Pancreas (tissue), 8 donors: ENCODE measurements around the gene OTUD3. TPM values are rescaled to one million over a fixed set of nuclear protein-coding genes. Genes with fewer than 3 reads are reported as not detected.

Experiments
- polyA plus RNA-seq, 2 donors: library from polyadenylated mRNA; stranded (reverse); fragments of 200-250 nt; gene quantifications; one replicate each; pipeline ENCODE4 v1.2.3, GENCODE V29; 2013
- total RNA-seq, 6 donors: library from RNA; stranded (reverse); fragmentation: NEBNext Ultra II Directional in 4 of 6; extraction: Animal tissue kit (Norgen Biotek cat#: 25700) in 4 of 6; gene quantifications; one replicate each; pipeline versions ENCODE4 v1.2.1 to v1.2.4, GENCODE V29; 2021 to 2023
- donor health status: healthy with polysubstance abuse.
- donor health status: DM: no; HTN: no; CAD: no; lungs with moderate emphysema.
- donor health status: DM: no; HTN: no; CAD: no.
- donor health status: Bipolar disorder and iron deficiency.
- donor health status: DM: yes; HTN: yes; CAD: no.
- donor health status: DM: no; HTN: no; CAD: no.
- donor health status: DM: no; HTN: no; CAD: no.
- donor health status: DM: yes; HTN: yes; CAD: no.

The OTUD3 gene
- total and polyA plus RNA-seq, 8 donors, result 2.0 to 4.1 (median 3.2) TPM

Other genes with a start within 250 kb of the OTUD3 start
- 10 to 100 TPM in 4 of 6 donors, 1 to 10 TPM in 2; 5.8 to 45.6 (median 15.1) TPM for gene NBL1, start 238.1 kb upstream of the OTUD3 start, total RNA-seq
- 10 to 100 TPM; 27.7 to 28.2 TPM for gene NBL1, start 238.1 kb upstream of the OTUD3 start, polyA plus RNA-seq
- not detected for gene HTR6, start 217.5 kb upstream of the OTUD3 start, total RNA-seq
- gene HTR6, start 217.5 kb upstream of the OTUD3 start, polyA plus RNA-seq, result not detected
- 10 to 100 TPM; 12.6 to 22.2 (median 14.7) TPM for gene TMCO4, start 82.5 kb upstream of the OTUD3 start, total RNA-seq
- 10 to 100 TPM; 23.9 to 25.1 TPM for gene TMCO4, start 82.5 kb upstream of the OTUD3 start, polyA plus RNA-seq
- gene RNF186, start 67.1 kb upstream of the OTUD3 start, total RNA-seq, result 10 to 100 TPM; 18.1 to 29.6 (median 27.2) TPM
- 10 to 100 TPM; 13.2 to 14.9 TPM for gene RNF186, start 67.1 kb upstream of the OTUD3 start, polyA plus RNA-seq
- gene PLA2G2E, start 41.2 kb downstream of the OTUD3 start, total RNA-seq, result not detected
- gene PLA2G2E, start 41.2 kb downstream of the OTUD3 start, polyA plus RNA-seq, result not detected
- 10 to 100 TPM in 3 of 6 donors, 1 to 10 TPM in 1, under 1 TPM in 2; 0.42 to 53.5 (median 6.1) TPM for gene PLA2G2A, start 97.2 kb downstream of the OTUD3 start, total RNA-seq
- gene PLA2G2A, start 97.2 kb downstream of the OTUD3 start, polyA plus RNA-seq, result 10 to 100 TPM in 1 of 2 donors, 1 to 10 TPM in 1; 6.7 to 29.7 TPM
- under 1 TPM in 5 of 6 donors, not detected in 1; 0.12 to 0.67 (median 0.35) TPM for gene PLA2G5, start 187.8 kb downstream of the OTUD3 start, total RNA-seq
- 1 to 10 TPM; 1.7 to 2.0 TPM for gene PLA2G5, start 187.8 kb downstream of the OTUD3 start, polyA plus RNA-seq
- gene PLA2G2D, start 237.1 kb downstream of the OTUD3 start, total RNA-seq, result under 1 TPM in 1 of 6 donors, not detected in 5; 0.25 TPM
- gene PLA2G2D, start 237.1 kb downstream of the OTUD3 start, polyA plus RNA-seq, result not detected